HEK293 (cell line): ENCODE results near the gene KCNIP2.

ENCODE experiments used
- CTCF ChIA-PET: fragments of 350-600 bp; formaldehyde crosslinking; extraction: SDS; loops from one replicate; lab custom pipeline; 2021; ENCODE audit warnings: antibody characterized with exemption; lab: Yijun Ruan, JAX
- POLR2A ChIA-PET: fragments of 300-600 bp; formaldehyde crosslinking; extraction: SDS; loops from one replicate; lab custom pipeline; 2020; ENCODE audit warnings: antibody characterized with exemption, inconsistent platforms; lab: Yijun Ruan, JAX
- H3K27ac ChIP-seq: fragments of 200-500 bp; sonication (Bioruptor generic); 2 replicates; pipeline ENCODE4 v1.5.1; 2014; ENCODE audit warnings: low read depth, low read length, control low read depth, inconsistent platforms; ENCODE audit errors: extremely low read depth
- H3K36me3 ChIP-seq, 2 experiments: fragments of 200-500 bp in 1 of 2; sonication (Bioruptor generic) in 1 of 2; 1 replicate in 1 of 2; 2 replicates in 1 of 2; pipeline ENCODE4 v1.5.1; 2014 to 2017; ENCODE audit warnings: inconsistent platforms in 2 of 2, low read length in 2 of 2; ENCODE audit not compliant: control insufficient read depth in 2 of 2, insufficient read depth in 1 of 2
- H3K4me1 ChIP-seq: fragments of 200-500 bp; sonication (Bioruptor generic); 2 replicates; pipeline ENCODE4 v1.5.1; 2014; ENCODE audit warnings: mild to moderate bottlenecking, low read length, inconsistent platforms; ENCODE audit not compliant: control insufficient read depth, insufficient read depth
- H3K4me3 ChIP-seq: 2 replicates; pipeline ENCODE4 v1.5.1; 2011; ENCODE audit warnings: low read depth, mild to moderate bottlenecking, control low read depth, low read length, moderate library complexity
- H3K9me3 ChIP-seq: fragments of 200-500 bp; sonication (Bioruptor generic); 2 replicates; pipeline ENCODE4 v1.5.1; 2014; ENCODE audit warnings: low read depth, low read length, inconsistent platforms; ENCODE audit not compliant: control insufficient read depth, insufficient read depth
- CTCF ChIP-seq: fragments of 450-650 bp; formaldehyde crosslinking; IDR thresholded peaks from 2 replicates; pipeline ENCODE4 v1.5.1; 2016; ENCODE audit warnings: missing biosample characterization, missing genetic modification characterization
- EGR2 ChIP-seq: fragments of 450-650 bp; formaldehyde crosslinking; IDR thresholded peaks from 2 replicates; pipeline ENCODE4 v1.5.1; 2016; ENCODE audit warnings: low read depth, missing biosample characterization, missing genetic modification characterization
- FEZF1 ChIP-seq: fragments of 450-650 bp; formaldehyde crosslinking; IDR thresholded peaks from 2 replicates; pipeline ENCODE4 v1.5.1; 2016; ENCODE audit warnings: missing biosample characterization, missing genetic modification characterization
- GLI2 ChIP-seq: fragments of 450-650 bp; formaldehyde crosslinking; IDR thresholded peaks from 2 replicates; pipeline ENCODE4; 2017; ENCODE audit warnings: missing biosample characterization, missing genetic modification characterization, low read depth, borderline replicate concordance
- GLI4 ChIP-seq: fragments of 450-650 bp; formaldehyde crosslinking; IDR thresholded peaks from 2 replicates; pipeline ENCODE4 v1.5.1; 2016; ENCODE audit warnings: missing biosample characterization, missing genetic modification characterization
- HIC1 ChIP-seq: fragments of 450-650 bp; formaldehyde crosslinking; IDR thresholded peaks from 2 replicates; pipeline ENCODE4 v1.5.1; 2016; ENCODE audit warnings: missing biosample characterization, missing genetic modification characterization
- INSM2 ChIP-seq: fragments of 450-650 bp; formaldehyde crosslinking; IDR thresholded peaks from 2 replicates; pipeline ENCODE4 v1.5.1; 2016; ENCODE audit warnings: missing biosample characterization, missing genetic modification characterization
- KLF10 ChIP-seq: fragments of 450-650 bp; IDR thresholded peaks from 2 replicates; pipeline ENCODE4 v1.5.1; 2018; ENCODE audit warnings: missing biosample characterization, mild to moderate bottlenecking, missing genetic modification characterization
- PATZ1 ChIP-seq: fragments of 450-650 bp; formaldehyde crosslinking; IDR thresholded peaks from 2 replicates; pipeline ENCODE4 v1.5.1; 2016; ENCODE audit warnings: missing biosample characterization, missing genetic modification characterization
- PRDM1 ChIP-seq: fragments of 450-650 bp; formaldehyde crosslinking; IDR thresholded peaks from 2 replicates; pipeline ENCODE4; 2016; ENCODE audit warnings: missing biosample characterization, missing genetic modification characterization
- SP3 ChIP-seq: fragments of 450-650 bp; formaldehyde crosslinking; IDR thresholded peaks from 2 replicates; pipeline ENCODE4 v1.5.1; 2016; ENCODE audit warnings: missing biosample characterization, missing genetic modification characterization
- WT1 ChIP-seq: fragments of 450-650 bp; formaldehyde crosslinking; IDR thresholded peaks from 2 replicates; pipeline ENCODE4 v1.5.1; 2016; ENCODE audit warnings: missing biosample characterization, missing genetic modification characterization
- YY1 ChIP-seq: fragments of 450-650 bp; formaldehyde crosslinking; IDR thresholded peaks from 2 replicates; pipeline ENCODE4 v1.5.1; 2018; ENCODE audit warnings: missing biosample characterization, missing genetic modification characterization
- ZBTB21 ChIP-seq: fragments of 450-650 bp; formaldehyde crosslinking; IDR thresholded peaks from 2 replicates; pipeline ENCODE4 v1.5.1; 2017; ENCODE audit warnings: missing biosample characterization, missing genetic modification characterization
- ZFHX2 ChIP-seq: fragments of 450-650 bp; formaldehyde crosslinking; conservative IDR thresholded peaks from 2 replicates; pipeline ENCODE4 v1.5.1; 2016; ENCODE audit warnings: missing biosample characterization, missing genetic modification characterization
- ZNF121 ChIP-seq: fragments of 450-650 bp; formaldehyde crosslinking; IDR thresholded peaks from 2 replicates; pipeline ENCODE4 v1.5.1; 2016; ENCODE audit warnings: missing biosample characterization, missing genetic modification characterization
- ZNF16 ChIP-seq: fragments of 450-650 bp; formaldehyde crosslinking; IDR thresholded peaks from 2 replicates; pipeline ENCODE4 v1.5.1; 2016; ENCODE audit warnings: low read depth, missing biosample characterization, missing genetic modification characterization
- ZNF174 ChIP-seq: fragments of 450-650 bp; formaldehyde crosslinking; IDR thresholded peaks from 2 replicates; pipeline ENCODE4 v1.5.0; 2017; ENCODE audit warnings: missing biosample characterization, mild to moderate bottlenecking, missing genetic modification characterization
- ZNF18 ChIP-seq: fragments of 450-650 bp; formaldehyde crosslinking; IDR thresholded peaks from 2 replicates; pipeline ENCODE4 v1.5.1; 2016; ENCODE audit warnings: missing biosample characterization, missing genetic modification characterization
- ZNF324 ChIP-seq: fragments of 450-650 bp; formaldehyde crosslinking; IDR thresholded peaks from 2 replicates; pipeline ENCODE4 v1.5.1; 2016; ENCODE audit warnings: missing biosample characterization, missing genetic modification characterization
- ZNF335 ChIP-seq: fragments of 450-650 bp; formaldehyde crosslinking; conservative IDR thresholded peaks from 2 replicates; pipeline ENCODE4 v1.5.1; 2016; ENCODE audit warnings: missing biosample characterization, missing genetic modification characterization
- ZNF366 ChIP-seq: fragments of 450-650 bp; formaldehyde crosslinking; conservative IDR thresholded peaks from 2 replicates; pipeline ENCODE4 v1.5.1; 2016; ENCODE audit warnings: missing biosample characterization, missing genetic modification characterization
- ZNF416 ChIP-seq: fragments of 450-650 bp; formaldehyde crosslinking; IDR thresholded peaks from 2 replicates; pipeline ENCODE4 v1.5.1; 2016; ENCODE audit warnings: missing biosample characterization, missing genetic modification characterization
- ZNF501 ChIP-seq: fragments of 450-650 bp; formaldehyde crosslinking; IDR thresholded peaks from 2 replicates; pipeline ENCODE4 v1.5.1; 2016; ENCODE audit warnings: missing biosample characterization, missing genetic modification characterization
- ZNF580 ChIP-seq: fragments of 450-650 bp; formaldehyde crosslinking; IDR thresholded peaks from 2 replicates; pipeline ENCODE4 v1.5.1; 2016; ENCODE audit warnings: missing biosample characterization, missing genetic modification characterization
- ZNF600 ChIP-seq: fragments of 450-650 bp; formaldehyde crosslinking; IDR thresholded peaks from 2 replicates; pipeline ENCODE4 v1.5.1; 2016; ENCODE audit warnings: missing biosample characterization, missing genetic modification characterization
- ZNF624 ChIP-seq: fragments of 450-650 bp; formaldehyde crosslinking; IDR thresholded peaks from 2 replicates; pipeline ENCODE4 v1.5.1; 2017; ENCODE audit warnings: missing biosample characterization, missing genetic modification characterization
- ZNF629 ChIP-seq: fragments of 450-650 bp; formaldehyde crosslinking; IDR thresholded peaks from 2 replicates; pipeline ENCODE4 v1.5.1; 2017; ENCODE audit warnings: missing biosample characterization, missing genetic modification characterization
- ZNF677 ChIP-seq: fragments of 450-650 bp; IDR thresholded peaks from 2 replicates; pipeline ENCODE4 v1.5.0; 2018; ENCODE audit warnings: missing biosample characterization, mild to moderate bottlenecking, missing genetic modification characterization, moderate library complexity

Gene KCNIP2

GRCh38 chr10:101879456-101880231, 36.0 kb upstream of the KCNIP2 start:
- Histone ChIP-seq H3K4me1 (no peaks in the 10 kb centered on the region; the same call in 1 of the 2 replicates), H3K36me3 (no peaks in the 10 kb centered on the region; a peak in 1 of 3 replicates), H3K27ac (no peak overlapping the region), H3K9me3 (no peaks in the 10 kb centered on the region), H3K4me3 (no peak overlapping the region)
- ChIA-PET CTCF (interaction anchor here (0.5 to 7.5 kb wide), 11 partner anchors 10 to 861 kb away, joined by 3 to 55 read pairs (median 4); no protein-coding TSS in a partner anchor), POLR2A (no interaction called here)
- no peak for TF ChIP-seq WT1
- TF ChIP-seq PATZ1: 0 out of 2 replicates have a peak, but pooled peaks have one; percentile 31
- 0 out of 2 replicates have a peak, but pooled peaks have one; percentile 2 for TF ChIP-seq ZNF335 (tag by site-specific recombination)
- TF ChIP-seq ZNF580: no peak
- TF ChIP-seq ZNF624 (tag by site-specific recombination): no peak
- TF ChIP-seq ZNF600: peak; percentile 29; the same call in 1 of the 2 replicates
- peak; percentile 86 for TF ChIP-seq ZNF629 (tag by site-specific recombination)
- 0 out of 2 replicates have a peak, but pooled peaks have one; percentile 10 for TF ChIP-seq HIC1 (tag by site-specific recombination)
- no peak for TF ChIP-seq ZNF416 (tag by site-specific recombination)
- peak; percentile 15; the same call in 1 of the 2 replicates for TF ChIP-seq PRDM1 (tag by site-specific recombination)
- no peak for TF ChIP-seq INSM2 (tag by site-specific recombination)
- TF ChIP-seq ZNF16 (tag by site-specific recombination): no peak
- TF ChIP-seq ZNF366 (tag by site-specific recombination): peak; percentile 58
- TF ChIP-seq CTCF (tag by site-specific recombination): no peak
- no peak for TF ChIP-seq FEZF1 (tag by site-specific recombination)
- TF ChIP-seq KLF10 (tag by site-specific recombination): no peak
- TF ChIP-seq GLI2: no peak
- TF ChIP-seq ZNF18 (tag by site-specific recombination): no peak
- TF ChIP-seq GLI4: no peak
- TF ChIP-seq SP3: 0 out of 2 replicates have a peak, but pooled peaks have one; percentile 28
- peak; percentile 40; the same call in 1 of the 2 replicates for TF ChIP-seq ZFHX2
- TF ChIP-seq EGR2: 0 out of 2 replicates have a peak, but pooled peaks have one; percentile 23
- no peak for TF ChIP-seq ZNF174 (tag by site-specific recombination)
- TF ChIP-seq ZNF501 (tag by site-specific recombination): no peak
- TF ChIP-seq ZBTB21: 0 out of 2 replicates have a peak, but pooled peaks have one; percentile 26
- no peak for TF ChIP-seq YY1 (tag by site-specific recombination)
- no peak for TF ChIP-seq ZNF121
- TF ChIP-seq ZNF677 (tag by site-specific recombination): no peak
- TF ChIP-seq ZNF324 (tag by site-specific recombination): no peak
